SK-N-SH treated with all-trans-retinoic acid at 6 μM for 48 hours (cell line): Measurements from ENCODE around the gene CALHM2.

Experiments
- ATAC-seq: fragments of 200-7000 bp; cut with Tn5 transposase; 3 replicates; pipeline ENCODE4 v1.9.1; 2020; ENCODE audit warnings: mild to moderate bottlenecking, moderate library complexity
- BACH2 ChIP-seq: fragments of 250-450 bp; sonication (Bioruptor Pico); IDR thresholded peaks from 2 replicates; pipeline ENCODE4 v1.9.0; 2021; ENCODE audit warnings: mild to moderate bottlenecking, borderline replicate concordance
- GLIS3 ChIP-seq: fragments of 250-450 bp; sonication (Bioruptor Pico); IDR thresholded peaks from 2 replicates; pipeline ENCODE4 v1.5.0; 2020; ENCODE audit warnings: mild to moderate bottlenecking, moderate library complexity
- OSR1 ChIP-seq: fragments of 250-450 bp; sonication (Bioruptor Pico); IDR thresholded peaks from 2 replicates; pipeline ENCODE4 v1.8.0; 2022; ENCODE audit warnings: moderate library complexity, mild to moderate bottlenecking, inconsistent platforms
- PPARA ChIP-seq: fragments of 250-450 bp; sonication (Bioruptor Pico); IDR thresholded peaks from 2 replicates; pipeline ENCODE4 v1.5.0; 2020; ENCODE audit warnings: mild to moderate bottlenecking, borderline replicate concordance
- RARB ChIP-seq: fragments of 250-450 bp; sonication (Bioruptor Pico); IDR thresholded peaks from 2 replicates; pipeline ENCODE4 v1.8.0; 2021; ENCODE audit warnings: mild to moderate bottlenecking, moderate library complexity
- SNAI2 ChIP-seq: fragments of 250-450 bp; sonication (Bioruptor Pico); IDR thresholded peaks from 2 replicates; pipeline ENCODE4 v1.5.0; 2020; ENCODE audit warnings: mild to moderate bottlenecking, moderate library complexity
- TCF4 ChIP-seq: fragments of 250-450 bp; sonication (Bioruptor Pico); IDR thresholded peaks from 2 replicates; pipeline ENCODE4 v1.8.0; 2021; ENCODE audit warnings: mild to moderate bottlenecking, moderate library complexity, borderline replicate concordance
- ZC3H10 ChIP-seq: fragments of 250-450 bp; sonication (Bioruptor Pico); IDR thresholded peaks from 2 replicates; pipeline ENCODE4 v1.5.1; 2021; ENCODE audit warnings: mild to moderate bottlenecking, moderate library complexity
- ZFP3 ChIP-seq: fragments of 250-450 bp; sonication (Bioruptor Pico); IDR thresholded peaks from 2 replicates; pipeline ENCODE4 v1.5.0; 2020; ENCODE audit warnings: mild to moderate bottlenecking, moderate library complexity
- ZNF565 ChIP-seq: fragments of 450-650 bp; formaldehyde crosslinking; conservative IDR thresholded peaks from 2 replicates; pipeline ENCODE4 v1.5.0; 2020; ENCODE audit warnings: low read depth, mild to moderate bottlenecking, moderate library complexity
- TF ChIP-seq, protein P1 (sequence below): fragments of 250-450 bp; sonication (Bioruptor Pico); IDR thresholded peaks from 2 replicates; pipeline ENCODE4 v1.5.0; 2020; ENCODE audit warnings: mild to moderate bottlenecking, moderate library complexity
- TF ChIP-seq, protein P2 (sequence below): fragments of 250-450 bp; sonication (Bioruptor Pico); IDR thresholded peaks from 2 replicates; pipeline ENCODE4 v1.8.0; 2020; ENCODE audit warnings: mild to moderate bottlenecking, moderate library complexity, borderline replicate concordance
- TF ChIP-seq, protein P3 (sequence below): fragments of 250-450 bp; sonication (Bioruptor Pico); IDR thresholded peaks from 2 replicates; pipeline ENCODE4 v1.5.1; 2021; ENCODE audit warnings: mild to moderate bottlenecking, moderate library complexity
- TF ChIP-seq, protein P4 (sequence below): fragments of 250-450 bp; sonication (Bioruptor Pico); IDR thresholded peaks from 2 replicates; pipeline ENCODE4 v1.5.1; 2020; ENCODE audit warnings: low read depth, mild to moderate bottlenecking, moderate library complexity
- TF ChIP-seq, protein P5 (sequence below): fragments of 250-450 bp; sonication (Bioruptor Pico); IDR thresholded peaks from 2 replicates; pipeline ENCODE4 v1.8.0; 2021; ENCODE audit warnings: low read depth, mild to moderate bottlenecking, moderate library complexity, borderline replicate concordance

Gene CALHM2

DNA sequence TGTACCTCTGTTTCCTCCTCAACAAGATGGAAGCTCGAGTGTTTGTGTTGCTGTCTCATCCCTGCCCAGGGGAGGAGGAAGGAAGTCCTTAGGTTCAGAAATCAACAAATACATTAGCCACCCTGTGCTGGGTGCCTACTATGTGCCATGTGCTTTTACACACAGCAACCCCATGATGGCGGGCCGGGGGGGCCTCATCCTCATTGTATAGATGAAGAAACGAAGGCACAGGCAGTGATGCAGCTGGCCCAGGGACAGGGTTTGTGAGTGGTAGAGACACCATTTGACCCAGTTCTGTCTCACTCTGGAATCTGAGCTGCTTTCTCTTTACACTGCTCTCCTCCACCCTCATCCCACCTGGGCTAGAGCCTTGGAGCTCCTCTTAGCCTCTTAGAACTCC lies 1.9 kb upstream of the CALHM2 start:
- no peak for ATAC-seq
- TF ChIP-seq, protein P1, sequence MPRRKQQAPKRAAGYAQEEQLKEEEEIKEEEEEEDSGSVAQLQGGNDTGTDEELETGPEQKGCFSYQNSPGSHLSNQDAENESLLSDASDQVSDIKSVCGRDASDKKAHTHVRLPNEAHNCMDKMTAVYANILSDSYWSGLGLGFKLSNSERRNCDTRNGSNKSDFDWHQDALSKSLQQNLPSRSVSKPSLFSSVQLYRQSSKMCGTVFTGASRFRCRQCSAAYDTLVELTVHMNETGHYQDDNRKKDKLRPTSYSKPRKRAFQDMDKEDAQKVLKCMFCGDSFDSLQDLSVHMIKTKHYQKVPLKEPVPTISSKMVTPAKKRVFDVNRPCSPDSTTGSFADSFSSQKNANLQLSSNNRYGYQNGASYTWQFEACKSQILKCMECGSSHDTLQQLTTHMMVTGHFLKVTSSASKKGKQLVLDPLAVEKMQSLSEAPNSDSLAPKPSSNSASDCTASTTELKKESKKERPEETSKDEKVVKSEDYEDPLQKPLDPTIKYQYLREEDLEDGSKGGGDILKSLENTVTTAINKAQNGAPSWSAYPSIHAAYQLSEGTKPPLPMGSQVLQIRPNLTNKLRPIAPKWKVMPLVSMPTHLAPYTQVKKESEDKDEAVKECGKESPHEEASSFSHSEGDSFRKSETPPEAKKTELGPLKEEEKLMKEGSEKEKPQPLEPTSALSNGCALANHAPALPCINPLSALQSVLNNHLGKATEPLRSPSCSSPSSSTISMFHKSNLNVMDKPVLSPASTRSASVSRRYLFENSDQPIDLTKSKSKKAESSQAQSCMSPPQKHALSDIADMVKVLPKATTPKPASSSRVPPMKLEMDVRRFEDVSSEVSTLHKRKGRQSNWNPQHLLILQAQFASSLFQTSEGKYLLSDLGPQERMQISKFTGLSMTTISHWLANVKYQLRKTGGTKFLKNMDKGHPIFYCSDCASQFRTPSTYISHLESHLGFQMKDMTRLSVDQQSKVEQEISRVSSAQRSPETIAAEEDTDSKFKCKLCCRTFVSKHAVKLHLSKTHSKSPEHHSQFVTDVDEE (CRISPR knock-in tag): no peak
- TF ChIP-seq PPARA (CRISPR knock-in tag) (no peak), BACH2 (CRISPR knock-in tag) (no peak), GLIS3 (CRISPR knock-in tag) (no peak), OSR1 (no peak), RARB (CRISPR knock-in tag) (no peak), ZNF565 (CRISPR knock-in tag) (no peak)
- TF ChIP-seq, protein P2, sequence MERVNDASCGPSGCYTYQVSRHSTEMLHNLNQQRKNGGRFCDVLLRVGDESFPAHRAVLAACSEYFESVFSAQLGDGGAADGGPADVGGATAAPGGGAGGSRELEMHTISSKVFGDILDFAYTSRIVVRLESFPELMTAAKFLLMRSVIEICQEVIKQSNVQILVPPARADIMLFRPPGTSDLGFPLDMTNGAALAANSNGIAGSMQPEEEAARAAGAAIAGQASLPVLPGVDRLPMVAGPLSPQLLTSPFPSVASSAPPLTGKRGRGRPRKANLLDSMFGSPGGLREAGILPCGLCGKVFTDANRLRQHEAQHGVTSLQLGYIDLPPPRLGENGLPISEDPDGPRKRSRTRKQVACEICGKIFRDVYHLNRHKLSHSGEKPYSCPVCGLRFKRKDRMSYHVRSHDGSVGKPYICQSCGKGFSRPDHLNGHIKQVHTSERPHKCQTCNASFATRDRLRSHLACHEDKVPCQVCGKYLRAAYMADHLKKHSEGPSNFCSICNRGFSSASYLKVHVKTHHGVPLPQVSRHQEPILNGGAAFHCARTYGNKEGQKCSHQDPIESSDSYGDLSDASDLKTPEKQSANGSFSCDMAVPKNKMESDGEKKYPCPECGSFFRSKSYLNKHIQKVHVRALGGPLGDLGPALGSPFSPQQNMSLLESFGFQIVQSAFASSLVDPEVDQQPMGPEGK (CRISPR knock-in tag): no peak
- TF ChIP-seq, protein P3, sequence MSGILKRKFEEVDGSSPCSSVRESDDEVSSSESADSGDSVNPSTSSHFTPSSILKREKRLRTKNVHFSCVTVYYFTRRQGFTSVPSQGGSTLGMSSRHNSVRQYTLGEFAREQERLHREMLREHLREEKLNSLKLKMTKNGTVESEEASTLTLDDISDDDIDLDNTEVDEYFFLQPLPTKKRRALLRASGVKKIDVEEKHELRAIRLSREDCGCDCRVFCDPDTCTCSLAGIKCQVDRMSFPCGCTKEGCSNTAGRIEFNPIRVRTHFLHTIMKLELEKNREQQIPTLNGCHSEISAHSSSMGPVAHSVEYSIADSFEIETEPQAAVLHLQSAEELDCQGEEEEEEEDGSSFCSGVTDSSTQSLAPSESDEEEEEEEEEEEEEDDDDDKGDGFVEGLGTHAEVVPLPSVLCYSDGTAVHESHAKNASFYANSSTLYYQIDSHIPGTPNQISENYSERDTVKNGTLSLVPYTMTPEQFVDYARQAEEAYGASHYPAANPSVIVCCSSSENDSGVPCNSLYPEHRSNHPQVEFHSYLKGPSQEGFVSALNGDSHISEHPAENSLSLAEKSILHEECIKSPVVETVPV (CRISPR knock-in tag): no peak
- TF ChIP-seq, protein P4, sequence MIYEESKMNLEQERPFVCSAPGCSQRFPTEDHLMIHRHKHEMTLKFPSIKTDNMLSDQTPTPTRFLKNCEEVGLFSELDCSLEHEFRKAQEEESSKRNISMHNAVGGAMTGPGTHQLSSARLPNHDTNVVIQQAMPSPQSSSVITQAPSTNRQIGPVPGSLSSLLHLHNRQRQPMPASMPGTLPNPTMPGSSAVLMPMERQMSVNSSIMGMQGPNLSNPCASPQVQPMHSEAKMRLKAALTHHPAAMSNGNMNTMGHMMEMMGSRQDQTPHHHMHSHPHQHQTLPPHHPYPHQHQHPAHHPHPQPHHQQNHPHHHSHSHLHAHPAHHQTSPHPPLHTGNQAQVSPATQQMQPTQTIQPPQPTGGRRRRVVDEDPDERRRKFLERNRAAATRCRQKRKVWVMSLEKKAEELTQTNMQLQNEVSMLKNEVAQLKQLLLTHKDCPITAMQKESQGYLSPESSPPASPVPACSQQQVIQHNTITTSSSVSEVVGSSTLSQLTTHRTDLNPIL (CRISPR knock-in tag): no peak

DNA sequence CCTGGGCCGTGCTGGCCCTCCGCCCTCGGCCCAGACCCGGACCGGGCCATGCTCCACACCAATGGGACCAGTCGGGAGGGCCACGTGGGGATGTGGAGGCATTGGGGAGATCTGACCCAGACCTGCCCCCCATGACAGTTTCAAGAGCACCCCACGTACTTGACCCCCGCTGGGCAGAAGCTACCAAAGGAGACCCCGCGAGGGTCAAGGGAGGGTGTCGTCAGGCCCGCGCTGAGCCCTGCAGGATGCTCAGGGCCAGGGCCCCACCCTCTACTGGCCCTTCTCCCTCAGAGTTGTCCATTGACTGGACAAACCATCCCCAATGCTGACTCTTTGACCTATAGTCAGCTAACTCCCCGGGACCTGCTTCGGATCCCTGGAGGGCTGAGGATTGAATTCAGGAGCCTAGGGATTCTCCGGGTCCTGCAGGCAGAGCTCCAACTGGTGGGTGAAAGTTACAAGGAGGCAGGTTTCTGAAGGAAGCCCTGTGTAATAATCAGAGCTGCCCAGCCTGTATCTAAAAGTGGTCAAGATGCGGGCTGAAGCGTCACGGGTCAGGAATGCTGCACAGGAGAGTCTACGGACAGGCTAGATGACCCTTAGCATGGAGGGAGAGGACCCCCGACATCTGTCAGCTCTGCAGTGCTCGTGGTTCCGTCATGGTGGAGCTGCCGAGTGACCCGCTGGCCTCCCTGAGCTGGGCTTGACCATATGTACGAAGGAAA lies 498 bp upstream of the CALHM2 start:
- TF ChIP-seq, protein P2 (CRISPR knock-in tag): no peak
- TF ChIP-seq RARB (CRISPR knock-in tag): no peak
- TF ChIP-seq, protein P3 (CRISPR knock-in tag): no peak
- no peak for TF ChIP-seq ZFP3
- no peak for TF ChIP-seq TCF4 (CRISPR knock-in tag)
- TF ChIP-seq, all 23 proteins: peak for 0
- ATAC-seq: no peak; the same call in 1 of the 3 replicates

DNA sequence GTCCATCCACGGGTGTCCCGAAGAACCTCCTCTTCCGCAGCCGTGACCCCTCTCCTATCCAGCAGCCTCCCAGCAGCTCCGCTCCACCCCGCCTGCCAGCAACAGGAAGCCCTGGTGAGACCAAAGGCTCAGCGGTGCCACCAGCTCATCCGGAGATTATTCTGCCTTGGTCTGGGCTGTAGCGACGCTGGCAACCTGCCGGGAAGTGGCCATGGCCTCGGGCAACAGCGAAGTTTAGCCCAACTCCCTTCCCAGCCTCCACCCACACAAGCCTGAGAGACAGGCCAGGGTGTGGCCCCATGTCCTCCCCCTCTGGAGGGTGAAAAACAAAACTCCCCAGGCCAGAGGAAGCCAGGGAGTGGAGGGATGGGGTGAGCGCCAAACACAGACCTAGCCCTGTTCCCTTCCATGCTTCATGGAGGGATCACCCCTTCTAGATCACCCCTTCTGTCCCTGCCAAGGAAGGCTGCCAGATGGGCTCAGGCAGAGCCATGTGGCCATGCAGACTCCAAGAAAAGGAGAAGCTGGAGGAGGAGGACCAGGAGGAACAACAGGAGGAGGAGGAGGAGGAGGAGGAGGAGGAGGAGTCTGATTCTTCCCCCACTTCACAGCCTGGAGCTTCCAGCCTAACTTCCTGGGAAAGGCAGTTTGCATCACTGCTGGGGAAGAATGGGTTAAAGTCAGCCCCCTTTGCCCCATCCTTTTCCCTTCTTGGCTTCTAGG lies 918 bp downstream of the CALHM2 start:
- no peak for TF ChIP-seq SNAI2 (CRISPR knock-in tag)
- no peak for TF ChIP-seq GLIS3 (CRISPR knock-in tag)
- TF ChIP-seq, protein P3 (CRISPR knock-in tag): no peak
- no peak for TF ChIP-seq PPARA (CRISPR knock-in tag)
- no peak for TF ChIP-seq ZC3H10 (CRISPR knock-in tag)
- TF ChIP-seq, protein P5, sequence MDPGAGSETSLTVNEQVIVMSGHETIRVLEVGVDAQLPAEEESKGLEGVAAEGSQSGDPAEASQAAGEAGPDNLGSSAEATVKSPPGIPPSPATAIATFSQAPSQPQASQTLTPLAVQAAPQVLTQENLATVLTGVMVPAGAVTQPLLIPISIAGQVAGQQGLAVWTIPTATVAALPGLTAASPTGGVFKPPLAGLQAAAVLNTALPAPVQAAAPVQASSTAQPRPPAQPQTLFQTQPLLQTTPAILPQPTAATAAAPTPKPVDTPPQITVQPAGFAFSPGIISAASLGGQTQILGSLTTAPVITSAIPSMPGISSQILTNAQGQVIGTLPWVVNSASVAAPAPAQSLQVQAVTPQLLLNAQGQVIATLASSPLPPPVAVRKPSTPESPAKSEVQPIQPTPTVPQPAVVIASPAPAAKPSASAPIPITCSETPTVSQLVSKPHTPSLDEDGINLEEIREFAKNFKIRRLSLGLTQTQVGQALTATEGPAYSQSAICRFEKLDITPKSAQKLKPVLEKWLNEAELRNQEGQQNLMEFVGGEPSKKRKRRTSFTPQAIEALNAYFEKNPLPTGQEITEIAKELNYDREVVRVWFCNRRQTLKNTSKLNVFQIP (CRISPR knock-in tag): no peak
- TF ChIP-seq, all 23 proteins: peak for 0
- ATAC-seq: peak; percentile 12
